Measurements from ENCODE around the gene ZNF610. TPM values are rescaled to one million over a fixed set of nuclear protein-coding genes. Genes with fewer than 3 reads are reported as not detected.

ZNF610 gene
- total RNA-seq, 1 experiment from 2014 or later: not detected

GRCh38 chr19:52398081-52398441 lies 62.0 kb downstream of the ZNF610 start:
- Histone ChIP-seq H3K9me2 (ENCODE audit: insufficient read depth) (no peaks in the 10 kb centered on the region), H3K79me2 (ENCODE audit: insufficient read depth, low read length) (no peaks in the 10 kb centered on the region), H3K27ac (ENCODE audit: low read depth, low read length) (no peak overlapping the region), H3K4me3 (replicated peaks in 1 of 2; ENCODE audit: low read depth in 1 of 2, low read length in 2 of 2) (no peak overlapping the region), H3K9me3 (ENCODE audit: control insufficient read depth in 1 of 2, insufficient read depth in 1 of 2, low read depth in 1 of 2, low read length in 2 of 2) (peaks cover 0 to 5% of the 10 kb centered on the region in 2 experiments; a peak in 2 of 4 replicates), H3K4me1 (ENCODE audit: control insufficient read depth in 1 of 2, insufficient read depth in 2 of 2, low read length in 2 of 2) (no peaks in the 10 kb centered on the region), H3K9ac (ENCODE audit: low read length) (no peak overlapping the region), H2AFZ (ENCODE audit: low read depth, low read length, poor library complexity, severe bottlenecking) (no peak overlapping the region), H4K20me1 (ENCODE audit: insufficient read depth) (no peaks in the 10 kb centered on the region), H3K27me3 (ENCODE audit: insufficient read depth, low read length) (no peaks in the 10 kb centered on the region), H3K4me2 (ENCODE audit: low read length) (no peak overlapping the region), H3K36me3 (ENCODE audit: control insufficient read depth in 1 of 2, insufficient read depth in 2 of 2, low read length in 2 of 2) (no peaks in the 10 kb centered on the region)
- intact Hi-C loops (cut with micrococcal nuclease): no loop called here
- TF ChIP-seq MAX (IDR thresholded peaks at IDR 0.05) (no peak), ELF1 (IDR thresholded peaks at IDR 0.05; ENCODE audit: borderline replicate concordance, low read depth) (no peak), SRF (IDR thresholded peaks at IDR 0.05; ENCODE audit: low read depth) (no peak), REST (IDR thresholded peaks at IDR 0.05; ENCODE audit: low read depth) (no peak), CBX3 (IDR thresholded peaks at IDR 0.05; ENCODE audit: low read depth) (no peak), CEBPB (IDR thresholded peaks at IDR 0.05; ENCODE audit: low read depth) (no peak), ZFX (IDR thresholded peaks at IDR 0.05) (no peak), EGR1 (IDR thresholded peaks at IDR 0.05; ENCODE audit: low read depth) (no peak), RAD21 (IDR thresholded peaks at IDR 0.05; ENCODE audit: low read depth) (no peak), ATF3 (IDR thresholded peaks at IDR 0.05) (no peak), CTCF (IDR thresholded peaks at IDR 0.05 in 2 of 3, conservative IDR thresholded peaks at IDR 0.05 in 1 of 3; ENCODE audit: borderline replicate concordance in 1 of 3, insufficient read depth in 1 of 3, low read depth in 2 of 3, low read length in 2 of 3) (no peak), EZH2 (IDR thresholded peaks at IDR 0.05) (no peak), YY1 (IDR thresholded peaks at IDR 0.05; ENCODE audit: extremely low read depth, insufficient replicate concordance, low read depth, low read length) (no peak), SP1 (IDR thresholded peaks at IDR 0.05; ENCODE audit: low read depth) (no peak)
- DNase-seq (ENCODE audit: low read depth, low spot score) (no peak), ATAC-seq (no peak)
- POLR2A ChIA-PET: no interaction called here
- CTCF ChIA-PET: no interaction called here
- BruUV-seq (replicated peaks): no TSS peak
- RAD21 ChIA-PET (ENCODE audit: low non-redundant PET in 1 of 2, low total read pairs in 2 of 2, uncharacterized antibody in 2 of 2, unreplicated experiment in 2 of 2): no interaction called here

Data from HCT116 (cell line).